Left ventricle myocardium inferior (tissue), 1 donor: ENCODE measurements around the gene CLEC16A. TPM values are rescaled to one million over a fixed set of nuclear protein-coding genes. Genes with fewer than 3 reads are reported as not detected.
"Not testable (repeated sequence)": the region's sequence is repeated elsewhere in the genome, so short reads cannot be mapped to it uniquely, and the experiment has no call there.

Experiments used
- DNase-seq: peaks from one replicate; pipeline ENCODE4 v3.0.0-alpha.2; 2020
- H3K27ac ChIP-seq: fragments of 200-600 bp; replicated peaks from 2 replicates; pipeline ENCODE4 v1.8.0; 2021
- H3K27me3 ChIP-seq: fragments of 200-600 bp; 2 replicates; pipeline ENCODE4 v1.8.0; 2021; ENCODE audit warnings: low read depth
- H3K36me3 ChIP-seq: fragments of 200-600 bp; 2 replicates; pipeline ENCODE4 v1.8.0; 2021
- H3K4me1 ChIP-seq: fragments of 200-600 bp; 2 replicates; pipeline ENCODE4 v1.8.0; 2021
- H3K4me3 ChIP-seq: fragments of 200-600 bp; 2 replicates; pipeline ENCODE4 v1.8.0; 2021; ENCODE audit warnings: mild to moderate bottlenecking, moderate library complexity
- H3K9me3 ChIP-seq: fragments of 200-600 bp; replicated peaks from 2 replicates; pipeline ENCODE4 v1.8.0; 2021
- intact Hi-C: fragments of 100-400 bp; cut with micrococcal nuclease; formaldehyde crosslinking; loops from one replicate; pipeline ENCODE4 v1.11.0; 2022
- total RNA-seq: library from RNA; stranded (reverse); fragmentation: NEBNext Ultra II Directional; extraction: Animal tissue kit (Norgen Biotek cat#: 25700); gene quantifications from one replicate; pipeline ENCODE4 v1.2.1, GENCODE V29; 2021
- TF ChIP-seq, protein P1 (sequence below): fragments of 200-600 bp; IDR thresholded peaks from 2 replicates; pipeline ENCODE4 v1.8.0; 2021; ENCODE audit warnings: antibody characterized with exemption, mild to moderate bottlenecking, borderline replicate concordance
- donor health status: DM: no; HTN: yes; CAD: no; lungs with severe emphysema.

The CLEC16A gene
- total RNA-seq, 1 donor from 2014 or later, result 24.6 TPM

GRCh38 chr16:11219178-11219577, 274.8 kb downstream of the CLEC16A start:
- H3K9me3 ChIP-seq, result peaks cover 37% of the 10 kb centered on the region
- no peak overlapping the region for H3K27ac ChIP-seq
- no peak for DNase-seq
- TF ChIP-seq, protein P1, sequence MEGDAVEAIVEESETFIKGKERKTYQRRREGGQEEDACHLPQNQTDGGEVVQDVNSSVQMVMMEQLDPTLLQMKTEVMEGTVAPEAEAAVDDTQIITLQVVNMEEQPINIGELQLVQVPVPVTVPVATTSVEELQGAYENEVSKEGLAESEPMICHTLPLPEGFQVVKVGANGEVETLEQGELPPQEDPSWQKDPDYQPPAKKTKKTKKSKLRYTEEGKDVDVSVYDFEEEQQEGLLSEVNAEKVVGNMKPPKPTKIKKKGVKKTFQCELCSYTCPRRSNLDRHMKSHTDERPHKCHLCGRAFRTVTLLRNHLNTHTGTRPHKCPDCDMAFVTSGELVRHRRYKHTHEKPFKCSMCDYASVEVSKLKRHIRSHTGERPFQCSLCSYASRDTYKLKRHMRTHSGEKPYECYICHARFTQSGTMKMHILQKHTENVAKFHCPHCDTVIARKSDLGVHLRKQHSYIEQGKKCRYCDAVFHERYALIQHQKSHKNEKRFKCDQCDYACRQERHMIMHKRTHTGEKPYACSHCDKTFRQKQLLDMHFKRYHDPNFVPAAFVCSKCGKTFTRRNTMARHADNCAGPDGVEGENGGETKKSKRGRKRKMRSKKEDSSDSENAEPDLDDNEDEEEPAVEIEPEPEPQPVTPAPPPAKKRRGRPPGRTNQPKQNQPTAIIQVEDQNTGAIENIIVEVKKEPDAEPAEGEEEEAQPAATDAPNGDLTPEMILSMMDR, result no peak
- H3K27me3 ChIP-seq, result no peaks in the 10 kb centered on the region
- intact Hi-C loops, result no loop called here
- H3K36me3 ChIP-seq, result no peaks in the 10 kb centered on the region
- H3K4me1 ChIP-seq, result peaks cover 6% of the 10 kb centered on the region
- no peak overlapping the region for H3K4me3 ChIP-seq

DNA sequence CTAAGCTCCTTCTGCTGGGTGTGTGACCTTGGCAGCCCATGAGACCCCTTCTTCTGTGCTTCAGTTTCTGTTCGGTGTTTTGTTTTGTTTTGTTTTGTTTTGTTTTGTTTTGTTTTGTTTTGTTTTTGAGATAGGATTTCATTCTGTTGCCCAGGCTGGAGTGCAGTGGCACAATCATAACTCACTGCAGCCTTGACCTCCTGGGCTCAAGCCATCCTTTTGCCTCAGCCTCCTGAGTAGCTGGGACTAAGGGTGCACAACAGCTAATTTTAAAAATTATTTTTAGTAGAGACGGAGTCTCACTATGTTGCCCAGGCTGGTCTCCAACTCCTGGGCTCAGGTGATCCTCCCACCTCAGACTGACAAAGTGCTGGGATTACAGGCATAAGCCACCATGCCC, 276.1 kb downstream of the CLEC16A start:
- H3K4me3 ChIP-seq, intact Hi-C loops, H3K36me3 ChIP-seq, H3K27me3 ChIP-seq, H3K27ac ChIP-seq, DNase-seq: not testable (repeated sequence)
- Histone ChIP-seq H3K4me1 (peaks cover 19% of the 10 kb centered on the region), H3K9me3 (peaks cover 32% of the 10 kb centered on the region)

DNA sequence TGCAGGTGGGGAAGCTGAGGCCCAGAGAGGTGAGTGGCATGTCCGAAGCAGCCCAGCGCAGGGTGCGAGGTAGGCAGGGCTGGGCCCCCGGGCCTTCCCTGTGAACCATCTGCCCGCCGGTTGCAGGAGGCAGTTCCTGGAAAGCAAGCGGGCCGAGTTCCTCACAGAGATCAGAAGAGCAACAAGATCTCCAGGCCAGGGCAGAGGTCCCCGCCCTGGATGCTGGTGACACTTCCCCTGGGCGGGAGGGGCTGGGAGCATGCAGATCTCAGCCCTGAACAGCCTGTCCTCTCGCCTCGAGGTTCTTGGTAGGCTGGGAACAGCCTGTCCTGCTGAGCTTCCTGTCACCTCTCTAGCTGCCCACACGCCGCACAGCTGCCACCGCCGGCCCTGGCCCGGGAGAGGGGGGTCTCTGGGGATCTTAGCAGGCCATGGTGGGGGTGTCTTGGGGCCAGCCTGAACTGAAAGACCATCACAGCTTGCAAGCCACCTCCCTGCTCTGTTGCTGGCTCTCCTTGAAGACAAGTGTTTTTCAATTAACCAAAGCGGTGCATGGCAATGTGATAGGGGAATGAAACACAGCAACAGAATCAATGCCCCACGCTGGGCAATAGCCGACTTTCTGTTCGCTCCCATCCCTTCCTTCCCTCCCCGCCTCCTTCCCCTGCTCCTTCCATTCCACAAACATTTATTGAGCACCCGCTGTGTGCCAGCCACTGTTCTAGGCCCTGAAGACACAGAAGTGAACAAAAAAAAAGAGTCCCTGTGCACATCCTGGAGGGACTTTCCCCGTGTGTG, 279.9 kb downstream of the CLEC16A start:
- no peaks in the 10 kb centered on the region for H3K9me3 ChIP-seq
- no peaks in the 10 kb centered on the region for H3K36me3 ChIP-seq
- intact Hi-C loops, result no loop called here
- no peak overlapping the region for H3K4me3 ChIP-seq
- peak; percentile 85 for DNase-seq
- H3K4me1 ChIP-seq, result peaks cover 21% of the 10 kb centered on the region
- TF ChIP-seq, protein P1, result no peak
- peak overlapping the region; percentile 85 for H3K27ac ChIP-seq
- H3K27me3 ChIP-seq, result no peaks in the 10 kb centered on the region

- peak; percentile 26 for DNase-seq
- peak overlapping the region; percentile 85 for H3K27ac ChIP-seq
- H3K36me3 ChIP-seq, result no peaks in the 10 kb centered on the region
- H3K27me3 ChIP-seq, result no peaks in the 10 kb centered on the region
- H3K4me3 ChIP-seq, result peak overlapping the region; percentile 15
- intact Hi-C loops, result no loop called here
- TF ChIP-seq, protein P1, result no peak
- H3K9me3 ChIP-seq, result no peaks in the 10 kb centered on the region
- peaks cover 21% of the 10 kb centered on the region for H3K4me1 ChIP-seq
Observed at GRCh38 chr16:11224894-11225676, 280.7 kb downstream of the CLEC16A start.

- no peaks in the 10 kb centered on the region for H3K27me3 ChIP-seq
- DNase-seq, result no peak
- peak overlapping the region; percentile 15 for H3K4me3 ChIP-seq
- peaks cover 21% of the 10 kb centered on the region for H3K4me1 ChIP-seq
- no peak overlapping the region for H3K27ac ChIP-seq
- H3K36me3 ChIP-seq, result no peaks in the 10 kb centered on the region
- intact Hi-C loops, result no loop called here
- no peaks in the 10 kb centered on the region for H3K9me3 ChIP-seq
- TF ChIP-seq, protein P1, result no peak
Observed at GRCh38 chr16:11225677-11226549, 281.5 kb downstream of the CLEC16A start.
